HepG2 (cell line): ENCODE results near the gene FAM228A.

Experiments
- EP300 ChIP-seq, 3 experiments: sonication (generic) in 1 of 3; formaldehyde crosslinking in 1 of 3; IDR thresholded peaks; 2 replicates each; pipeline versions ENCODE4 v1.5.1 to v1.6.1; 2011 to 2020; ENCODE audit warnings: low read depth in 2 of 3, low read length in 2 of 3, borderline replicate concordance in 1 of 3, improper control_type of control experiment in 1 of 3, mild to moderate bottlenecking in 1 of 3, missing genetic modification reagents in 1 of 3, moderate library complexity in 1 of 3
- MAFK ChIP-seq, 2 experiments: IDR thresholded peaks in 1 of 2; conservative IDR thresholded peaks in 1 of 2; 2 replicates each; pipeline ENCODE4 v1.6.1; 2011; ENCODE audit warnings: improper control_type of control experiment in 2 of 2, low read length in 2 of 2
- MXI1 ChIP-seq: IDR thresholded peaks from 3 replicates; pipeline ENCODE4 v1.6.1; 2012; ENCODE audit warnings: low read depth, low read length, inconsistent platforms, borderline replicate concordance
- SMC3 ChIP-seq: IDR thresholded peaks from 2 replicates; pipeline ENCODE4 v1.6.1; 2011; ENCODE audit warnings: low read length, improper control_type of control experiment
- ZNF136 ChIP-seq: sonication (generic); formaldehyde crosslinking; IDR thresholded peaks from 2 replicates; pipeline ENCODE4 v1.8.1; 2022; ENCODE audit warnings: low read depth, mild to moderate bottlenecking, moderate library complexity, missing genetic modification reagents
- ZNF550 ChIP-seq: sonication (generic); formaldehyde crosslinking; IDR thresholded peaks from 2 replicates; pipeline ENCODE4 v1.4.0; 2020; ENCODE audit warnings: mild to moderate bottlenecking, missing genetic modification reagents, borderline replicate concordance
- TF ChIP-seq, protein P1 (sequence below): sonication (generic); formaldehyde crosslinking; IDR thresholded peaks from 2 replicates; pipeline ENCODE4 v1.5.0; 2020; ENCODE audit warnings: mild to moderate bottlenecking, missing genetic modification reagents, moderate library complexity

DNA sequence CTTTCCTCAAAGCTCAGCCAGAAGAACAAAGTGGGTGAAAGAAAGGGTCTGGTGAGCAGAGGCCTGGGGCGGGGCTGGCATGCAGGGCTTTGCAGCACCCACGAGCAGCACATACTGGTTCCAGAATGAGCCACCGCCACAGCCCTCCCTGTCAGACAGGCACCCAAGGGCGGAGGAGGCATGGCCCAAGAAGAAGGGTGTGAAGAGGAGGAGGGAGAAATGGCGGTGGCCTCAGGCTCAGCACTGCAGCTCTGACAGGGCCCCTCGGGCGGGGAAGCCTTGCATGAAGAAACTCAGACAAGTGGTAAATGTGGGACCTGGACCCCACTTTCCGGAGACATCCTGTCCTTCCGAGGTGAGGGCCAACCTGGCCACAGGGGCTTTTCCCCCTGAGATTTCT, 15.7 kb downstream of the FAM228A start:
- TF ChIP-seq MXI1: no peak
- TF ChIP-seq ZNF550 (CRISPR knock-in tag): no peak
- no peak for TF ChIP-seq SMC3
- TF ChIP-seq, protein P1, sequence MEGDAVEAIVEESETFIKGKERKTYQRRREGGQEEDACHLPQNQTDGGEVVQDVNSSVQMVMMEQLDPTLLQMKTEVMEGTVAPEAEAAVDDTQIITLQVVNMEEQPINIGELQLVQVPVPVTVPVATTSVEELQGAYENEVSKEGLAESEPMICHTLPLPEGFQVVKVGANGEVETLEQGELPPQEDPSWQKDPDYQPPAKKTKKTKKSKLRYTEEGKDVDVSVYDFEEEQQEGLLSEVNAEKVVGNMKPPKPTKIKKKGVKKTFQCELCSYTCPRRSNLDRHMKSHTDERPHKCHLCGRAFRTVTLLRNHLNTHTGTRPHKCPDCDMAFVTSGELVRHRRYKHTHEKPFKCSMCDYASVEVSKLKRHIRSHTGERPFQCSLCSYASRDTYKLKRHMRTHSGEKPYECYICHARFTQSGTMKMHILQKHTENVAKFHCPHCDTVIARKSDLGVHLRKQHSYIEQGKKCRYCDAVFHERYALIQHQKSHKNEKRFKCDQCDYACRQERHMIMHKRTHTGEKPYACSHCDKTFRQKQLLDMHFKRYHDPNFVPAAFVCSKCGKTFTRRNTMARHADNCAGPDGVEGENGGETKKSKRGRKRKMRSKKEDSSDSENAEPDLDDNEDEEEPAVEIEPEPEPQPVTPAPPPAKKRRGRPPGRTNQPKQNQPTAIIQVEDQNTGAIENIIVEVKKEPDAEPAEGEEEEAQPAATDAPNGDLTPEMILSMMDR (CRISPR knock-in tag): no peak
- no peak for TF ChIP-seq MAFK (conservative IDR thresholded peaks at IDR 0.05 in 1 of 2, IDR thresholded peaks at IDR 0.05 in 1 of 2; ENCODE audit: low read length in 2 of 2)
- no peak for TF ChIP-seq EP300 (IDR thresholded peaks at IDR 0.05; ENCODE audit: low read depth in 2 of 2, low read length in 2 of 2)
- TF ChIP-seq EP300 (CRISPR knock-in tag; IDR thresholded peaks at IDR 0.05; ENCODE audit: borderline replicate concordance): no peak
- no peak for TF ChIP-seq ZNF136 (CRISPR knock-in tag)
